ENCODE measurements around the gene NDUFB5.

DNA sequence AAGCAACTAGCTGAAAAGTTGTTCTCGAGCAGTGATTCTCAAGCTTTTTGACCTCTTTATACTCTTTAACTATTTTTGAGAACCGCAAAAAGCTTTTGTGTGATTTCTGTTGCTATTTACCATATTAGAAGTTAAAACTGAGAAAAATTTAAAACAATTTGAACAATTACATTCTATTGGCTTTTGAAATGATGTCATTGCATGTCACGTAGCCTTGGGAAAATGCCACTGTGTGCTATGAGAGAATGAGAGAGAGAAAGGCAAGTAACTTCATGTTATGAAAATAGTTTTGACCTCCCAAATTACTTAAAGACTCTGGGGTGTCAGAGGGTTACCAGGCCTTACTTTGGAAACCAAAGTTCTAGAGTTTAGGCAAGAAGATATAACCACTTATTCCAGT is 56.3 kb downstream of the NDUFB5 start:
- TF ChIP-seq, protein P1, sequence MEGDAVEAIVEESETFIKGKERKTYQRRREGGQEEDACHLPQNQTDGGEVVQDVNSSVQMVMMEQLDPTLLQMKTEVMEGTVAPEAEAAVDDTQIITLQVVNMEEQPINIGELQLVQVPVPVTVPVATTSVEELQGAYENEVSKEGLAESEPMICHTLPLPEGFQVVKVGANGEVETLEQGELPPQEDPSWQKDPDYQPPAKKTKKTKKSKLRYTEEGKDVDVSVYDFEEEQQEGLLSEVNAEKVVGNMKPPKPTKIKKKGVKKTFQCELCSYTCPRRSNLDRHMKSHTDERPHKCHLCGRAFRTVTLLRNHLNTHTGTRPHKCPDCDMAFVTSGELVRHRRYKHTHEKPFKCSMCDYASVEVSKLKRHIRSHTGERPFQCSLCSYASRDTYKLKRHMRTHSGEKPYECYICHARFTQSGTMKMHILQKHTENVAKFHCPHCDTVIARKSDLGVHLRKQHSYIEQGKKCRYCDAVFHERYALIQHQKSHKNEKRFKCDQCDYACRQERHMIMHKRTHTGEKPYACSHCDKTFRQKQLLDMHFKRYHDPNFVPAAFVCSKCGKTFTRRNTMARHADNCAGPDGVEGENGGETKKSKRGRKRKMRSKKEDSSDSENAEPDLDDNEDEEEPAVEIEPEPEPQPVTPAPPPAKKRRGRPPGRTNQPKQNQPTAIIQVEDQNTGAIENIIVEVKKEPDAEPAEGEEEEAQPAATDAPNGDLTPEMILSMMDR (conservative IDR thresholded peaks at IDR 0.05; ENCODE audit: low read depth, low read length), result no peak
- no peak for TF ChIP-seq EZH2 (IDR thresholded peaks at IDR 0.05; ENCODE audit: borderline replicate concordance, low read depth, low read length, poor library complexity, severe bottlenecking)
